Measurements from ENCODE around the gene FZR1. TPM values are rescaled to one million over a fixed set of nuclear protein-coding genes. Genes with fewer than 3 reads are reported as not detected.

The FZR1 gene
- total RNA-seq, 1 donor from 2014 or later = 20.7 TPM

GRCh38 chr19:3549816-3550215, 43.7 kb downstream of the FZR1 start:
- no peaks in the 10 kb centered on the region for H3K9me3 ChIP-seq (replicated peaks)

GRCh38 chr19:3550947-3551791, 45.1 kb downstream of the FZR1 start:
- H3K4me1 ChIP-seq = peaks cover 37% of the 10 kb centered on the region
- intact Hi-C loops (cut with micrococcal nuclease) = no loop called here
- H3K4me3 ChIP-seq = no peak overlapping the region
- no peak for TF ChIP-seq CTCF (IDR thresholded peaks at IDR 0.05; ENCODE audit: borderline replicate concordance)
- H3K27me3 ChIP-seq (ENCODE audit: low read depth) = no peaks in the 10 kb centered on the region
- peaks cover 9% of the 10 kb centered on the region for H3K36me3 ChIP-seq
- no peak overlapping the region for H3K27ac ChIP-seq (replicated peaks)
- H3K9me3 ChIP-seq (replicated peaks) = no peaks in the 10 kb centered on the region
- no peak for DNase-seq

More at GRCh38 chr19:3549816-3550215, 43.7 kb downstream of the FZR1 start:
- Histone ChIP-seq H3K4me1 (peaks cover 23% of the 10 kb centered on the region), H3K27me3 (ENCODE audit: low read depth) (no peaks in the 10 kb centered on the region), H3K4me3 (no peak overlapping the region), H3K36me3 (peaks cover 11% of the 10 kb centered on the region), H3K27ac (replicated peaks) (no peak overlapping the region)
- no peak for DNase-seq
- intact Hi-C loops (cut with micrococcal nuclease) = no loop called here
- no peak for TF ChIP-seq CTCF (IDR thresholded peaks at IDR 0.05; ENCODE audit: borderline replicate concordance)

GRCh38 chr19:3551792-3552095, 45.6 kb downstream of the FZR1 start:
- intact Hi-C loops (cut with micrococcal nuclease) = no loop called here
- no peak overlapping the region for H3K27ac ChIP-seq (replicated peaks)
- TF ChIP-seq CTCF (IDR thresholded peaks at IDR 0.05; ENCODE audit: borderline replicate concordance) = no peak
- H3K27me3 ChIP-seq (ENCODE audit: low read depth) = no peaks in the 10 kb centered on the region
- no peak for DNase-seq
- no peak overlapping the region for H3K4me3 ChIP-seq
- no peaks in the 10 kb centered on the region for H3K9me3 ChIP-seq (replicated peaks)
- H3K4me1 ChIP-seq = peaks cover 42% of the 10 kb centered on the region
- peaks cover 7% of the 10 kb centered on the region for H3K36me3 ChIP-seq

GRCh38 chr19:3554254-3555083, 48.4 kb downstream of the FZR1 start:
- Histone ChIP-seq H3K27ac (replicated peaks) (peak overlapping the region; percentile 81), H3K4me3 (peak overlapping the region; percentile 8), H3K36me3 (no peaks in the 10 kb centered on the region), H3K4me1 (peaks cover 47% of the 10 kb centered on the region), H3K27me3 (ENCODE audit: low read depth) (no peaks in the 10 kb centered on the region), H3K9me3 (replicated peaks) (no peaks in the 10 kb centered on the region)
- TF ChIP-seq CTCF (IDR thresholded peaks at IDR 0.05; ENCODE audit: borderline replicate concordance) = no peak
- intact Hi-C loops (cut with micrococcal nuclease) = no loop called here
- no peak for DNase-seq

- no peaks in the 10 kb centered on the region for H3K36me3 ChIP-seq
- intact Hi-C loops (cut with micrococcal nuclease) = no loop called here
- no peak for TF ChIP-seq CTCF (IDR thresholded peaks at IDR 0.05; ENCODE audit: borderline replicate concordance)
- H3K4me1 ChIP-seq = peaks cover 47% of the 10 kb centered on the region
- H3K27me3 ChIP-seq (ENCODE audit: low read depth) = no peaks in the 10 kb centered on the region
- H3K27ac ChIP-seq (replicated peaks) = no peak overlapping the region
- H3K4me3 ChIP-seq = peak overlapping the region; percentile 79
- no peak for DNase-seq
- H3K9me3 ChIP-seq (replicated peaks) = no peaks in the 10 kb centered on the region
Measured at GRCh38 chr19:3555653-3556422, 49.7 kb downstream of the FZR1 start.

Data from left ventricle myocardium inferior (tissue), 1 donor.